Measurements from ENCODE around the gene HSPA12A.

- TF ChIP-seq FOSL2 (IDR thresholded peaks at IDR 0.05) (no peak), FOSL2 (CRISPR knock-in tag; IDR thresholded peaks at IDR 0.05) (no peak), POLR2A (IDR thresholded peaks at IDR 0.05; ENCODE audit: low read length) (no peak), RAD21 (conservative IDR thresholded peaks at IDR 0.05 in 1 of 2, IDR thresholded peaks at IDR 0.05 in 1 of 2) (no peak), RARB (CRISPR knock-in tag; IDR thresholded peaks at IDR 0.05) (no peak), REST (IDR thresholded peaks at IDR 0.05) (no peak), CTCF (IDR thresholded peaks at IDR 0.05) (no peak)
Observed at GRCh38 chr10:116664631-116665030, 77.7 kb downstream of the HSPA12A start.
